H9 (cell line): ENCODE measurements around the gene SLC22A16. TPM values are rescaled to one million over a fixed set of nuclear protein-coding genes. Genes with fewer than 3 reads are reported as not detected.

ENCODE experiments used
- DNase-seq: peaks from one replicate; pipeline ENCODE4 v3.0.0-alpha.2; 2017
- H2AFZ ChIP-seq: one replicate; pipeline ENCODE4 v1.6.1; 2013; ENCODE audit warnings: mild to moderate bottlenecking, low read length, control low read depth, moderate library complexity
- H2AK5ac ChIP-seq: 2 replicates; pipeline ENCODE4 v1.6.1; 2013; ENCODE audit warnings: low read length, control low read depth, mixed read lengths; ENCODE audit not compliant: insufficient read length
- H2BK120ac ChIP-seq: one replicate; pipeline ENCODE4 v1.6.1; 2013; ENCODE audit warnings: low read depth, mild to moderate bottlenecking, low read length, control low read depth, inconsistent platforms; ENCODE audit not compliant: poor library complexity, severe bottlenecking
- H2BK12ac ChIP-seq: 2 replicates; pipeline ENCODE4 v1.6.1; 2013; ENCODE audit warnings: low read length, control low read depth, mixed read lengths, low read depth; ENCODE audit not compliant: insufficient read length
- H2BK15ac ChIP-seq: 2 replicates; pipeline ENCODE4 v1.6.1; 2013; ENCODE audit warnings: low read depth, low read length, control low read depth
- H2BK20ac ChIP-seq: one replicate; pipeline ENCODE4 v1.6.1; 2013; ENCODE audit warnings: low read depth, mild to moderate bottlenecking, low read length, control low read depth, inconsistent platforms; ENCODE audit not compliant: poor library complexity, severe bottlenecking
- H2BK5ac ChIP-seq: 2 replicates; pipeline ENCODE4 v1.6.1; 2013; ENCODE audit warnings: low read length, control low read depth, mixed read lengths; ENCODE audit not compliant: insufficient read length
- H3K14ac ChIP-seq: 2 replicates; pipeline ENCODE4 v1.6.1; 2013; ENCODE audit warnings: low read length, control low read depth; ENCODE audit not compliant: insufficient read depth
- H3K18ac ChIP-seq: 2 replicates; pipeline ENCODE4 v1.6.1; 2013; ENCODE audit warnings: low read depth, mild to moderate bottlenecking, mixed read lengths, low read length, control low read depth; ENCODE audit not compliant: insufficient read length
- H3K23ac ChIP-seq: 2 replicates; pipeline ENCODE4 v1.6.1; 2013; ENCODE audit warnings: low read length, control low read depth, mixed read lengths, low read depth; ENCODE audit not compliant: insufficient read length
- H3K23me2 ChIP-seq: 2 replicates; pipeline ENCODE4 v1.6.1; 2013; ENCODE audit warnings: low read depth, mild to moderate bottlenecking, mixed read lengths, low read length, control low read depth; ENCODE audit not compliant: insufficient read length, poor library complexity, severe bottlenecking
- H3K27ac ChIP-seq: 2 replicates; pipeline ENCODE4 v1.5.1; 2013; ENCODE audit warnings: low read length, control low read depth, mixed read lengths, low read depth; ENCODE audit not compliant: insufficient read length
- H3K27me3 ChIP-seq: 2 replicates; pipeline ENCODE4 v1.6.1; 2013; ENCODE audit warnings: low read length, control low read depth, inconsistent platforms; ENCODE audit not compliant: insufficient read depth
- H3K4ac ChIP-seq: 2 replicates; pipeline ENCODE4 v1.6.1; 2013; ENCODE audit warnings: low read depth, mild to moderate bottlenecking, control low read depth, inconsistent platforms, low read length, moderate library complexity
- H3K4me1 ChIP-seq: 2 replicates; pipeline ENCODE4 v1.6.1; 2013; ENCODE audit warnings: low read length, control low read depth, inconsistent platforms; ENCODE audit not compliant: insufficient read depth
- H3K4me2 ChIP-seq: 2 replicates; pipeline ENCODE4 v1.6.1; 2013; ENCODE audit warnings: low read length, control low read depth, mixed read lengths; ENCODE audit not compliant: insufficient read length, insufficient read depth
- H3K56ac ChIP-seq: 2 replicates; pipeline ENCODE4 v1.6.1; 2013; ENCODE audit warnings: low read depth, mild to moderate bottlenecking, mixed read lengths, low read length, control low read depth; ENCODE audit not compliant: insufficient read length
- H3K79me1 ChIP-seq: 2 replicates; pipeline ENCODE4 v1.6.1; 2013; ENCODE audit warnings: low read depth, mild to moderate bottlenecking, moderate library complexity, low read length, control low read depth, inconsistent platforms; ENCODE audit not compliant: insufficient read depth, poor library complexity, severe bottlenecking
- H3K79me2 ChIP-seq: 2 replicates; pipeline ENCODE4 v1.6.1; 2013; ENCODE audit warnings: low read length, control low read depth, inconsistent platforms; ENCODE audit not compliant: insufficient read depth
- H3K9ac ChIP-seq: 2 replicates; pipeline ENCODE4 v1.6.1; 2013; ENCODE audit warnings: low read length, control low read depth, mixed read lengths; ENCODE audit not compliant: insufficient read length; ENCODE audit errors: extremely low read depth
- H3K9me3 ChIP-seq: one replicate; pipeline ENCODE4 v1.6.1; 2013; ENCODE audit warnings: low read depth, low read length, inconsistent platforms; ENCODE audit not compliant: control insufficient read depth
- H3T11ph ChIP-seq: one replicate; pipeline ENCODE4 v1.6.1; 2013; ENCODE audit warnings: mild to moderate bottlenecking, low read length, control low read depth, inconsistent platforms
- H4K20me1 ChIP-seq: one replicate; pipeline ENCODE4 v1.6.1; 2013; ENCODE audit not compliant: control insufficient read depth, insufficient read length, insufficient read depth
- H4K5ac ChIP-seq: 2 replicates; pipeline ENCODE4 v1.6.1; 2013; ENCODE audit warnings: low read depth, mild to moderate bottlenecking, mixed read lengths, low read length, control low read depth; ENCODE audit not compliant: insufficient read length
- H4K8ac ChIP-seq: replicated peaks from 2 replicates; pipeline ENCODE4 v1.6.1; 2013; ENCODE audit warnings: low read length, control low read depth, mixed read lengths, low read depth; ENCODE audit not compliant: insufficient read length
- H4K91ac ChIP-seq: 2 replicates; pipeline ENCODE4 v1.6.1; 2013; ENCODE audit warnings: low read depth, mild to moderate bottlenecking, moderate library complexity, mixed read lengths, low read length, control low read depth; ENCODE audit not compliant: insufficient read length
- H3K27ac Mint-ChIP-seq, 3 experiments: 2 replicates in 2 of 3; 3 replicates in 1 of 3; pipeline ENCODE4 v1.8.0; 2020 to 2021; ENCODE audit warnings: mixed read lengths in 3 of 3, mild to moderate bottlenecking in 1 of 3, moderate library complexity in 1 of 3
- H3K27me3 Mint-ChIP-seq: 2 replicates; pipeline ENCODE4 v1.8.0; 2021; ENCODE audit warnings: low read depth, mild to moderate bottlenecking, moderate library complexity, mixed read lengths
- H3K36me3 Mint-ChIP-seq, 3 experiments: 2 replicates in 2 of 3; 3 replicates in 1 of 3; pipeline ENCODE4 v1.8.0; 2020 to 2021; ENCODE audit warnings: low read depth in 3 of 3, mixed read lengths in 3 of 3; ENCODE audit not compliant: insufficient read depth in 1 of 3
- H3K4me1 Mint-ChIP-seq, 2 experiments: 2 replicates each; pipeline ENCODE4 v1.8.0; 2020; ENCODE audit warnings: mixed read lengths in 2 of 2
- H3K4me3 Mint-ChIP-seq, 2 experiments: 2 replicates in 1 of 2; 3 replicates in 1 of 2; pipeline ENCODE4 v1.8.0; 2020 to 2021; ENCODE audit warnings: mild to moderate bottlenecking in 2 of 2, mixed read lengths in 2 of 2, moderate library complexity in 1 of 2
- H3K9me3 Mint-ChIP-seq, 2 experiments: 2 replicates in 1 of 2; 3 replicates in 1 of 2; pipeline ENCODE4 v1.8.0; 2020; ENCODE audit warnings: mild to moderate bottlenecking in 2 of 2, mixed read lengths in 2 of 2, moderate library complexity in 1 of 2
- CTCF ChIP-seq: fragments of 200-600 bp; sonication (generic); conservative IDR thresholded peaks from 3 replicates; pipeline ENCODE4 v1.8.0; 2021; ENCODE audit warnings: antibody characterized with exemption, mild to moderate bottlenecking
- WGBS: extraction: QIAGEN DNeasy Blood & Tissue Kit; methylation state at CpG from one replicate; pipeline ENCODE4 v1.1.7; 2013; ENCODE audit warnings: missing lambda C conversion rate, low lambda C conversion rate, mixed read lengths; ENCODE audit not compliant: insufficient read length; ENCODE audit errors: extremely low coverage; 5-methylcytosine and 5-hydroxymethylcytosine counted together
- total RNA-seq: library from RNA; stranded (reverse); gene quantifications from 2 replicates; pipeline ENCODE4 v1.2.1, GENCODE V29; 2021

SLC22A16 gene
- total RNA-seq, 1 experiment from 2014 or later: not detected

DNA sequence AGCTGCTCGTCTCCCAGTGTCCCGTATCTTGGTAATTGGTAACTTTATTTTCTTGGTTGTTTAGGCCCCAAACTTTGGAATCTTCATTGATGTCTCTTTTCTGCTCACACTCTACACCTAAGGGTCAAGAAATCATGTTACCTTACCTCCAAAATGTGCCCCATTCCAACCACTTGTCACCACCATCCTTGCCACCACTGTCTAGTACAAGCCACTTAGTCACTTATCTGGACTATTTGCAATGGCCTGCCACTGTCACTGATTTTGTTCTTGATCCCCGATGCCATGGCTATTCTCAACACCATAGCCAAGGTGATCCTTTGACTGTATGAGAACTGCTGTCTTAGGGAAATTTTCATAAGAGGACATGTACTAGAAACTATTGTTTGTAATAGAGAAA lies 46.0 kb upstream of the SLC22A16 start:
- H3K27me3 ChIP-seq: no peaks in the 10 kb centered on the region
- no peak overlapping the region for H2BK20ac ChIP-seq
- no peak overlapping the region for H2AFZ ChIP-seq
- no peak overlapping the region for H3K9ac ChIP-seq
- no peak overlapping the region for H4K8ac ChIP-seq
- H3K79me1 ChIP-seq: no peaks in the 10 kb centered on the region
- H4K5ac ChIP-seq: no peak overlapping the region
- no peak overlapping the region for H2BK5ac ChIP-seq
- no peak overlapping the region for H3K56ac ChIP-seq
- no peak overlapping the region for H2BK15ac ChIP-seq
- no peak overlapping the region for H2AK5ac ChIP-seq
- DNase-seq: no peak
- no peaks in the 10 kb centered on the region for H3K9me3 ChIP-seq
- H3K79me2 ChIP-seq: no peaks in the 10 kb centered on the region
- no peaks in the 10 kb centered on the region; the same call in 1 of the 2 replicates for H3K4me1 ChIP-seq
- no peak overlapping the region for H3K18ac ChIP-seq
- H3K23ac ChIP-seq: no peak overlapping the region
- H3K14ac ChIP-seq: no peak overlapping the region
- Mint-ChIP-seq H3K4me1 (peaks cover 7 to 14% of the 10 kb centered on the region in 2 experiments), H3K27me3 (no peaks in the 10 kb centered on the region), H3K27ac (no peak overlapping the region), H3K9me3 (no peaks in the 10 kb centered on the region), H3K36me3 (no peaks in the 10 kb centered on the region), H3K4me3 (no peak overlapping the region)
- no peak overlapping the region for H2BK120ac ChIP-seq
- H3K27ac ChIP-seq: no peak overlapping the region
- H4K20me1 ChIP-seq: no peaks in the 10 kb centered on the region
- no peak overlapping the region for H3K4me2 ChIP-seq
- no CpG with 5 or more reads among the region's 3 CpGs for WGBS
- no peak overlapping the region for H3T11ph ChIP-seq
- H4K91ac ChIP-seq: no peak overlapping the region
- H2BK12ac ChIP-seq: no peak overlapping the region
- H3K4ac ChIP-seq: no peak overlapping the region
- TF ChIP-seq CTCF: no peak
- no peaks in the 10 kb centered on the region for H3K23me2 ChIP-seq
